Gastrocnemius medialis (tissue), 4 donors: ENCODE results near the gene CDHR4.

Source experiments
- POLR2A ChIP-seq, 2 donors: fragments of 450-650 bp; IDR thresholded peaks; one replicate each; pipeline ENCODE4 v1.6.1; 2017; ENCODE audit warnings: antibody characterized with exemption in 2 of 2, mild to moderate bottlenecking in 2 of 2, moderate library complexity in 2 of 2
- TF ChIP-seq, protein P1 (sequence below), 5 experiments: fragments of 450-650 bp in 3 of 5; fragments of 200-600 bp in 2 of 5; sonication (generic) in 2 of 5; IDR thresholded peaks in 4 of 5; conservative IDR thresholded peaks in 1 of 5; 1 replicate in 4 of 5; 2 replicates in 1 of 5; pipeline ENCODE4 v1.5.1; 2016 to 2019; ENCODE audit warnings: antibody characterized with exemption in 5 of 5, mild to moderate bottlenecking in 3 of 5, moderate library complexity in 3 of 5

DNA sequence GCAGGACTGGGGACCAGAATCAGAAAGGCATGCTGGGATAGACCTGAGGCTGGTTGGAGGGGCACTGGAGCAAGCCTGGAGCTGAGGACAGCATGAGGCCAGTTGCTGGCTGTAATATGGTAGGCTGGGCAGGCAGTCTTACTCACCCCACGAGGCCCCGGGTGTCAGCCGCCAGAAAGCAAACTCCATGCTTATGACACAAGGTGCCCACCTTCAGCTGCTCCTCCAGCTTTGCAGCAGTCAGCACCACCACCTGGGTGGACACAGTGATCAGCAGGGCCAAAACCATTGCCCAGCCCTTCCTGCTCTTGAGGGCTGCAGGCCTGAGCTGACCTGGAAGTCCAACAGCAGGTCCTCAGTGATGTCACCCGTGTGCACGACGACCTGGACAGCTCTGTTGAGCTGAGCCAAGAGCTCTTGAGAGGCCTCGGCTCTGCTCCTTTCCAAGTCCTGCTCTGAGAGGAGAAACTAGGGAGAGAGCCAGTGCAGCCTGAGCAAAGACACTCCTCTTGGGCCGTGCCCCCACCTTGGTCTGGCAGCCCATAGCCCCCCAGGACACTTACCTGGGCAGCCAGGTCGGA is 13.3 kb upstream of the CDHR4 start:
- TF ChIP-seq, protein P1, sequence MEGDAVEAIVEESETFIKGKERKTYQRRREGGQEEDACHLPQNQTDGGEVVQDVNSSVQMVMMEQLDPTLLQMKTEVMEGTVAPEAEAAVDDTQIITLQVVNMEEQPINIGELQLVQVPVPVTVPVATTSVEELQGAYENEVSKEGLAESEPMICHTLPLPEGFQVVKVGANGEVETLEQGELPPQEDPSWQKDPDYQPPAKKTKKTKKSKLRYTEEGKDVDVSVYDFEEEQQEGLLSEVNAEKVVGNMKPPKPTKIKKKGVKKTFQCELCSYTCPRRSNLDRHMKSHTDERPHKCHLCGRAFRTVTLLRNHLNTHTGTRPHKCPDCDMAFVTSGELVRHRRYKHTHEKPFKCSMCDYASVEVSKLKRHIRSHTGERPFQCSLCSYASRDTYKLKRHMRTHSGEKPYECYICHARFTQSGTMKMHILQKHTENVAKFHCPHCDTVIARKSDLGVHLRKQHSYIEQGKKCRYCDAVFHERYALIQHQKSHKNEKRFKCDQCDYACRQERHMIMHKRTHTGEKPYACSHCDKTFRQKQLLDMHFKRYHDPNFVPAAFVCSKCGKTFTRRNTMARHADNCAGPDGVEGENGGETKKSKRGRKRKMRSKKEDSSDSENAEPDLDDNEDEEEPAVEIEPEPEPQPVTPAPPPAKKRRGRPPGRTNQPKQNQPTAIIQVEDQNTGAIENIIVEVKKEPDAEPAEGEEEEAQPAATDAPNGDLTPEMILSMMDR (IDR thresholded peaks at IDR 0.05 in 4 of 5, conservative IDR thresholded peaks at IDR 0.05 in 1 of 5) = no peak
- no peak for TF ChIP-seq POLR2A (IDR thresholded peaks at IDR 0.05)
